Mucosa of rectum (tissue), 2 donors: ENCODE data around the gene PFN3.

ENCODE experiments used
- H3K27ac ChIP-seq, 2 donors: one replicate each; pipeline ENCODE4 v1.7.0; 2013; ENCODE audit warnings: inconsistent platforms in 2 of 2, low read depth in 2 of 2, low read length in 2 of 2
- H3K27me3 ChIP-seq, 2 donors: one replicate each; pipeline ENCODE4 v1.7.0; 2013; ENCODE audit warnings: low read length in 2 of 2; ENCODE audit not compliant: control insufficient read depth in 2 of 2, insufficient read depth in 2 of 2
- H3K36me3 ChIP-seq, 2 donors: one replicate each; pipeline ENCODE4 v1.7.0; 2013; ENCODE audit warnings: low read length in 2 of 2; ENCODE audit not compliant: control insufficient read depth in 2 of 2, insufficient read depth in 2 of 2
- H3K4me1 ChIP-seq, 2 donors: one replicate each; pipeline ENCODE4 v1.7.0; 2013; ENCODE audit warnings: low read length in 2 of 2, mild to moderate bottlenecking in 1 of 2; ENCODE audit not compliant: control insufficient read depth in 2 of 2, insufficient read depth in 2 of 2
- H3K4me3 ChIP-seq, 2 donors: one replicate each; pipeline ENCODE4 v1.7.0; 2013; ENCODE audit warnings: low read length in 2 of 2
- H3K9ac ChIP-seq, 2 donors: one replicate each; pipeline ENCODE4 v1.7.0; 2013; ENCODE audit warnings: low read length in 2 of 2, low read depth in 1 of 2, mild to moderate bottlenecking in 1 of 2
- H3K9me3 ChIP-seq, 2 donors: one replicate each; pipeline ENCODE4 v1.7.0; 2013; ENCODE audit warnings: low read length in 2 of 2; ENCODE audit not compliant: control insufficient read depth in 2 of 2
- donor health status: healthy.
- donor health status: Normal muscosa, but diverticular disease.

The PFN3 gene

GRCh38 chr5:177405312-177405711, 4.9 kb upstream of the PFN3 start:
- Histone ChIP-seq H3K36me3 (no peaks in the 10 kb centered on the region), H3K9ac (no peak overlapping the region), H3K9me3 (no peaks in the 10 kb centered on the region), H3K27me3 (peaks cover 0 to 9% of the 10 kb centered on the region in 2 donors), H3K4me3 (no peak overlapping the region), H3K27ac (peak overlapping the region in 1 of 2 donors; percentile 23), H3K4me1 (peaks cover 34 to 36% of the 10 kb centered on the region in 2 donors)

GRCh38 chr5:177404641-177405179, 4.2 kb upstream of the PFN3 start:
- Histone ChIP-seq H3K9me3 (no peaks in the 10 kb centered on the region), H3K4me3 (peak overlapping the region; percentile 70 to 74), H3K36me3 (no peaks in the 10 kb centered on the region), H3K27ac (peak overlapping the region; percentile 70 to 76), H3K9ac (peak overlapping the region; percentile 60 to 80), H3K27me3 (peaks cover 0 to 9% of the 10 kb centered on the region in 2 donors), H3K4me1 (peaks cover 40 to 42% of the 10 kb centered on the region in 2 donors)

- Histone ChIP-seq H3K4me1 (peaks cover 45% of the 10 kb centered on the region in 2 donors), H3K36me3 (no peaks in the 10 kb centered on the region), H3K27ac (peak overlapping the region; percentile 70 to 76), H3K27me3 (peaks cover 3 to 9% of the 10 kb centered on the region in 2 donors), H3K4me3 (peak overlapping the region; percentile 70 to 74), H3K9ac (peak overlapping the region; percentile 60 to 80), H3K9me3 (no peaks in the 10 kb centered on the region)
Measured at GRCh38 chr5:177403792-177404640, 3.6 kb upstream of the PFN3 start.

DNA sequence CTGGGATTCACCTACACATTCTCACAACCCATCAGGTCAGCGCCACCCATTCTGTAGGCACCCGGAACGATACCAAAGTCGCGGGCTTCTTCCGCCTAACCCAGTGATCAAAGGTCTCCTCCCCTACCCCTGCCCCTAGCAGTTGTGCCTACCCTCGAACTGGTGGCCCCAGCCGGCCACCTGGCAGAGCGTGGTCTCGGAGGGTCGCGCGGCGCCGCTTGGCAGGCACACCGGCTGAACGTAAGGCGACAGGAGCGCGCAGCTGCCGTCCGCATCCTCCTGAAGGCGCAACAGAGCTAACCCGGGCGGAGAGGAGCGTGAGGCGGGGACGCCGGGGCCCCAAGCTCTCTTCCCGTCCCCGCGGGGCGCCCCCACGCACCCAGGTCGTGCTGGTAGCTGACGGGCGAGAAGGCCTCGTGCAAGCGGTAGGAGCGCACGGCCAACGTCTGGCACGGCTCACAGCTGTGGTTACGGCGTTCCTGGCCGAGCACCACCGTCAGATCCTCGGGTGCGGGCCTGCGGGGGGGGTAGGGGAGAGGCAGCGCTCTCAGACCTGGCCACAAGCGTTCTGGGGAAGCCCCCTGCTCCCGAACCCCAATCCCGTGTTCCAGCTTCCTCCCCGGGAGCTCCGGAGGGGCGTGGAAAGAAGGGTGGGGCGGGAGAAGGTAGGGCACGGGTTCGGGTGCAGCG, 2.8 kb upstream of the PFN3 start:
- peak overlapping the region; percentile 70 to 74 for H3K4me3 ChIP-seq
- peaks cover 45% of the 10 kb centered on the region in 2 donors for H3K4me1 ChIP-seq
- H3K36me3 ChIP-seq: no peaks in the 10 kb centered on the region
- peaks cover 3 to 9% of the 10 kb centered on the region in 2 donors for H3K27me3 ChIP-seq
- no peaks in the 10 kb centered on the region for H3K9me3 ChIP-seq
- peak overlapping the region; percentile 70 to 76 for H3K27ac ChIP-seq
- H3K9ac ChIP-seq: peak overlapping the region; percentile 60 to 80

DNA sequence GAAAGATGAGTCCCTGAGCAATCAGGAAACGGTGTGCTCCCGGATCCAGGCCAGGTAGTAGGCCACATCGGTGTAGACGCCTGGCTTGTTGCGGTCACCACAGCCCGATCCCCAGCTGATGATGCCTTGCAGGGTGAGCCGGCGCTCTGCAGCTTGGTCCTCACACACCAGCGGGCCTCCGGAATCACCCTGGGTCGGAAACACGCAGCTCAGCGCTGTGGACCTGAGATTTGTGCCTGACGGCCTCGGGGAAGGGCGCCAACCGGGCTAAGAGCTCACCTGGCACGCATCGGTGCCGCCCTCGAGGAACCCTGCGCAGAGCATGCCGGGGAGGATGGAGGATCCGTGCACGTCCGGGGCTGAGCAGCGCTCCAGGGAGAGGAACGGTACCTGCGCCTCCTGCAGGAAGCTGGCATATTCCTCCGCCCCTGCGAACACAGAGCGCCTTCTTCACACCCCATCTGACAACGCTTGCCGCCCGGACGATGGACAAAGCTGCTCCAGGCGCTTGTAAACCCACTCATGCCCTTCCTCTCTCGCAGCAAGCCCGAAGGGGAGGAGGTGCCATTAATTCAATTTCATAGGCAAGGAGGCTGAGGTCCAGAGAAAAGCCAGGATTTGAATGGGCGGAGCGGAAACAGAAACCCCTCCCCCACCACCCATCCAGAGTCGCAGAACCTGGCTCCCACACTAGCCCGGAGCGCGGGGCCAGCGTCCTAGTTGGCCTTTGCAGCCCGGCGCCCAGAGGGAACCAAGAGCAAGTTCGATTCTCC, 2.0 kb upstream of the PFN3 start:
- H3K4me1 ChIP-seq: peaks cover 45% of the 10 kb centered on the region in 2 donors
- H3K36me3 ChIP-seq: no peaks in the 10 kb centered on the region
- H3K27ac ChIP-seq: peak overlapping the region; percentile 70 to 76
- no peaks in the 10 kb centered on the region for H3K9me3 ChIP-seq
- H3K4me3 ChIP-seq: peak overlapping the region; percentile 70 to 74
- peaks cover 3 to 9% of the 10 kb centered on the region in 2 donors for H3K27me3 ChIP-seq
- peak overlapping the region; percentile 14 to 80 for H3K9ac ChIP-seq

- no peak overlapping the region for H3K9ac ChIP-seq
- no peaks in the 10 kb centered on the region for H3K36me3 ChIP-seq
- peaks cover 18 to 25% of the 10 kb centered on the region in 2 donors for H3K4me1 ChIP-seq
- H3K9me3 ChIP-seq: no peaks in the 10 kb centered on the region
- H3K27ac ChIP-seq: no peak overlapping the region
- H3K27me3 ChIP-seq: peaks cover 3 to 7% of the 10 kb centered on the region in 2 donors
- no peak overlapping the region for H3K4me3 ChIP-seq
Measured at GRCh38 chr5:177397875-177398390, 2.5 kb downstream of the PFN3 start.

GRCh38 chr5:177396807-177397206, 3.7 kb downstream of the PFN3 start:
- no peaks in the 10 kb centered on the region for H3K9me3 ChIP-seq
- H3K36me3 ChIP-seq: no peaks in the 10 kb centered on the region
- peaks cover 10 to 14% of the 10 kb centered on the region in 2 donors for H3K4me1 ChIP-seq
- H3K27me3 ChIP-seq: peaks cover 0 to 3% of the 10 kb centered on the region in 2 donors
- H3K27ac ChIP-seq: no peak overlapping the region
- no peak overlapping the region for H3K4me3 ChIP-seq
- H3K9ac ChIP-seq: no peak overlapping the region

DNA sequence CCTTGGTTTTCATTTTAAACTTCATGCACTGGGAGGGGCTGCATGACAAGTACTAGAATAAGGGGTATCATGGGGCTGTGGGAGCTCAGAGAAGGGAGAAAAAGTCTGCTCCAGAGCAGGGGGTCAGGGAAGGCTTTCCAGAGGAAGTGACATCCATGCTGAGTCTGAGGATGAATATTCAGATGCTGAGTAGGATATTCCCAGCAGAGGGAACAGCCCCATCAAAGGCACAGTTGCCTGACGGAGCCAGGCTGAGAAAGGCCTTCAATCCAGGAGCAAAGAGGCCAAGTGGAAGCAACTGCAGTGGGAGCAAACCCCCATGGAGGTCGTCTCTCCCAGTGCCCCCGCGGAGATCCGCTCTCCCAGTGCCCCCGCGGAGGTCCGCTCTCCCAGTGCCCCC, 4.4 kb downstream of the PFN3 start:
- Histone ChIP-seq H3K27me3 (peaks cover 0 to 3% of the 10 kb centered on the region in 2 donors), H3K4me3 (no peak overlapping the region), H3K36me3 (no peaks in the 10 kb centered on the region), H3K9me3 (no peaks in the 10 kb centered on the region), H3K9ac (no peak overlapping the region), H3K27ac (no peak overlapping the region), H3K4me1 (peaks cover 10 to 13% of the 10 kb centered on the region in 2 donors)

DNA sequence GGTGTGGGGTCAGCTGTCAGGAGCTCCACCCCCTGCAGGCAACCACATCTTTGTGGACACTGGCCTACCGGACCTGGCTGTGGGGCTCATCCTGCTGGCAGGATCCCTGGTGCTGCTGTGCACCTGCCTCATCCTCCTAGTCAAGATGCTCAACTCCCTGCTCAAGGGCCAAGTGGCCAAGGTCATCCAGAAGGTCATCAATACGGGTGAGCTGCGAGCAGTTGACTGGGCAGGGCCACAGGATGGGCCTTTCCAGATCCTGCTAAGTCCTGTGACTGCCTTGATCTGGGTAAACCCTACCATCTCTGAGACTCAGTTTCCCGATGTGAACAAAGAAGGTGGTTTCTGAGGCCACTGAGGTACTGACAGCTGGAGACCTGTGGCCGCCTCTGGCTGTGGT, 6.5 kb downstream of the PFN3 start:
- Histone ChIP-seq H3K4me1 (peaks cover 6 to 10% of the 10 kb centered on the region in 2 donors), H3K4me3 (no peak overlapping the region), H3K9ac (no peak overlapping the region), H3K9me3 (no peaks in the 10 kb centered on the region), H3K36me3 (no peaks in the 10 kb centered on the region), H3K27ac (no peak overlapping the region), H3K27me3 (no peaks in the 10 kb centered on the region)
